Stimulated activated CD8-positive, alpha-beta memory T cell treated with anti-CD3 and anti-CD28 coated beads, Interleukin-15, amount 100 ng/mL, for 24 hours (primary cell): ENCODE results near the gene COMMD7.
"Not testable (repeated sequence)": the region's sequence is repeated elsewhere in the genome, so short reads cannot be mapped to it uniquely, and the experiment has no call there.

Experiments
- DNase-seq: peaks from one replicate; pipeline ENCODE4 v3.0.0-alpha.2; 2020; ENCODE audit warnings: low read depth

Gene COMMD7

DNA sequence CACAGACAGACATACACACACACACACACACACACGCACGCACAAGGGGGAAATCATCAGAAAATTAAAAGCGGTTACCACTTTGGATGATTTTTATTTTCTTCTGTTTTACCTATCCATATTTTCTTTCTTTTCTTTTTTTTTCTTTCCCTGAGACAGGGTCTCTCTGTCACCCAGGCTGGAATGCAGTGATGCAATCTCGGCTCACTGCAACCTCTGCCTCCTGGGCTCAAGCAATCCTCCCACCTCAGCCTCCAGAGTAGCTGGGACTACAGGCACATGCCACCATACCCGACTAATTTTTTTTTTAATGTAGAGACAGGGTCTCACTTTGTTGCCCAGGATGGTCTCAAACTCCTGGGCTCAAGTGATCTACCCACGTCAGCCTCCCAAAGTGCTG is 14.8 kb downstream of the COMMD7 start:
- DNase-seq: not testable (repeated sequence)

DNA sequence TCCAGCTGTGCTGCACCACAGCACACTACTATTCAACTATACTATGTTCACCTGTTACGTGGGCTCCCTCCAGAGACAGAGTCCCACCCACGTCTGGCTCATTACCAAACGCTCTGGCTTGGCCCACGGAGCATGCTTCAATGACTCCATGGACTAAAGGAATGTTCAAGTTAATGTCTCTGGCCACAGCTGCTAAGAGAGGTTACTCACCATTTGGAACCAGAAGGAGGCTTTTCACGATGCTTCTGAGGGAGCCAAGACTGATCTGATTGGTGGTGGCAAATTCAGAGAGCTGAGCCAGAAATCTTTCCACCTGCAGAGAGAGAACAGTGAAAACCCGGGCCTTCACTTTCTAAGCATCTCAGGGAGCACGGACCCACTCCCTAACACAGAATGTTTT is 15.6 kb downstream of the COMMD7 start:
- no peak for DNase-seq

DNA sequence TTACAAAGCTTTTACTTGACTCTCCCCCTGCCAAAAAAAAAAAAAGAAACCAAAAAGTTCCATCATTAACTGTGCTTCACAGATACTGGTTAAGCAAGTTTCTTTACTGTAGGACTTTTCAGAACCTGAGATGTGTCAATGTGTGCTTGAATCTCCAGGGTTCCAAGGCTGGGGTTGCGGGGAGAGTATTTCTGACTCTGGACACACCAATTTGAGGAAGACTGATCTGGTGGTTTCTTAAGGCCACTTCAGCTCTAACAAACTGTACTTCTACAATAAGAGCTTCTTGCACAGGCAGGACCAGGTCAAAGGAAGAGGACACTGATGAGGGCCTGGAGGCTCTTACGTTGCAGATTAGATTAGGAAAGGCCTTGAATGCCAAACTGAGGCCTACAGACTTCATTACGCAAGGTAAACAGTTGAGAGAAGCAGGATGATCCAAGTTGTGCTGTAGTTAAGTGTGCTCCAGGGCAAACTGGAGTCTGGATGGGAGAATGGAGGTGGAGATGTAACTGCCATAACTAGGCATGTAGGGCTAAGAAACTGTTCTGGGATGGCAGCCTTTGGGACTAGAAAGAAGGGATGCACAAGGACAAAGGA is 24.4 kb downstream of the COMMD7 start:
- DNase-seq: no peak

DNA sequence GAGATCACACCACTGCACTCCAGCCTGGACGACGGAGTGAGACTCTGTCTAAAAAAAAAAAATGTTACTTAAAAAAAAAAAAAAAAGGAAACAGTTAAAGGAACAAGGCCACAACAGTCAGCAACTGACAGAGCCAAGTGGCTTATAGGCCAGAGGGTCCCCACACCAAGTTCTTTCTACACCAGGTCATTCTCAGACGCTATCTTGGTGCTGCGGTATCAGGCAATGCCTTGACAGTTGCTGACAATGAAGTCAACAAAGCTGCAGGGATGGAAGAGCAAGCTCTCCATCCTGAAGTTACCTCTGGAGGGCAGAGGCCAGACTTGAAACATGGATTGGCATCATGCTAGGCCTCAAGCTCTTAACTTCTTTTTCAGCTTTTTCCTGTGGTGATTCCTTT is 31.9 kb downstream of the COMMD7 start:
- no peak for DNase-seq

DNA sequence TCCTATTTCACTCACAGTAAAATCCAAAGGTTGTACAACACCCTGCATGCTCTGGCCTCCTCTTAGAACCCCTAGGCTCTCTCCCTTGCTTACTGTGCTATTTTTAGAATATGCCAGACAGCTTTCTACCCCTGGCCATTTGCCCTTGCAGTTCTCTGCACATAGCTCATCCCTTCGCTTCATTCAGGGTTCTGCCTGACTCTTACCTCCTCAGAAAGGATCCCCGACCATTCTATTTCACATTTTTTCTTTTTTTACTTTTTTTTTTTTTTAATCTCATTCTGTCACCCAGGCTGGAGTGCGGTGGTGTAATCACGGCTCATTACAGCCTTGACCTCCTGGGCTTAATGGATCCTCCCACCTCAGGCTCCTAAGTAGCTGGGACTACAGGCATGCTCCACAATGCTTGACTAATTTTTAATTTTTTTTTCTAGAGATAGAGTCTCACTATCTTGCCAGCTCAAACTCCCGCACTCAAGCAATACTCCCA is 33.6 kb downstream of the COMMD7 start:
- no peak for DNase-seq

DNA sequence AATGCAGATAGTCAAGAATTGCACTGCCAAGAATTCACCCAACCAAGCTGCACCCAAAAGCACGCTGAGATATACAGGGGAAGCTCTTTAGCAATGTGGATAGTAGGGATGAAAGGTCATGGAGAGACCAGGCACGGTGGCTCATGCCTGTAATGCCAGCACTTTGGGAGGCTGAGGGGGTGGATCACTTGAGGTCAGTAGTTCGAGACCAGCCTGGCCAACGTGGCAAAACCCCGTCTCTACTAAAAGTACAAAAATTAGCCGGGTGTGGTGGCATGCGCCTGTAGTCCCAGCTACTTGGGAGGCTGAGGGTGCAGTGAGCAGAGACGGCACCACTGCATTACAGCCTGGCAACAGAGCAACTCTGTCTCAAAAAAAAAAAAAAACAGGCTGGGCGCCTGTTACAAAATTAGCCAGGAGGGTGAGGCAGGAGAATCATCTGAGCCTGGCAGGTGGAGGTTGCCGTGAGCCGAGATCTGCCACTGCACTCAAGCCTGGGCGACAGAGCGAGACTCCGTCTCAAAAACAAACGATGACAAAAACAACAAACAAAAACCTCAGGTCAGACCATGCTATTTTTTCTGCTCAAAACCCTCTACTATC is 34.1 kb downstream of the COMMD7 start:
- not testable (repeated sequence) for DNase-seq

DNA sequence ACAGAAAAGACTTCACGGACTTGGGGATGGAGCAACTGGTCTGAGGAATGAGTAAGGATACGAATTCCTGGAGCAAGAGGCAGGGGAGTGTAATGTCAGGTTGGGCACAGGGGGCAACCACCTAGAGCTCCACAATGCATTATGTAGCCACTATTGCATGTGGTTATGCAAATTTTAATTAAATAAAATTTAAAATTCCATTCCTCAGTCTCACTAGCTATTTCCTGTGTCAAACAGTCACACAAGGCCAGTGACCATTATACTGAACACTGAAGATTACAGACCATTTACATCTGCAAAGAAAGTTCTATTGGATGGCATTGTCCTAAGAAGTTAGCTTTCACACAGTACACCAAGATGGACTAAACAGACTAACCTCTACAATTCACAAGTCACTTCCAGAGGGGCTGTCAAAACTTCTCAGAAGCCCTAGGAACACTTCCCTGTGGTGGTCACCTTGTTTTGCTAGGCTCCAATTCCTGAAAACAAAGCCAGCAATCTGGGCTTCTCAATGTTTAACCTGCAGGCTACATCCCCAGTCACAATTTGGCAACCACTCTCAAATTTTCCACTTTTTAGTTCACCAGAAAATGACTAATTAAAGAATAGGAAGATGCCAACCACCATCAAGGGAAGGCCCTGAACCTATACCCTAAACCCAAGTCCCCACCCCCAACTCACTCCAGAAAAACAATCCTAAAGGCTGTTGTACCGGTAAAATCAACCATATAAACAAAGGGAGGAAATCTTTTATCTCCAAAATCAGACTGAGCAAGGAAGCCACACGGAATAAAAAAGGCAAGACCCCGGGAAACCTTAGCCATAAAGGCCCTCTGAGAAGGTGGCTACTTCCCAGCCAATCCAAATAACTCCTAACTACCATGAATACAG is 35.3 kb downstream of the COMMD7 start:
- DNase-seq: no peak

DNA sequence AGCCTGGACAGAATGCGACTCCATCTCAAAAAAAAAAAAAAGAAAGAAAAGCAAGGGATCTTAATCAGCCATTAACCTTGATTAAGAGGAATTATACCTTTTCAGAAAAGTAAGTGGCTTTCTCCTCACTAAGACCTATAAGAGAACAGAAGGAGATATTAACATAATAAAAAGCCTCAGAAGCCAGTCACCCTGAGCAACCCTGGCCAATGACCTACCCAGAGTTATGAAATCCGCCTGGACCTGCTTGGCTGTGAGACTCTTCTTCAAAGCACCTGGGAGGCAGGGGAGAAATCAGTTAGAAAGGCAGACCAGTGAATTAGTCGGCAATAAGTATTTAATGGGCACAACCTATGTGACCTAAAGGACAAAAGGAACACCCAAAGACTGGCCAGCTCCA is 36.8 kb downstream of the COMMD7 start:
- no peak for DNase-seq

DNA sequence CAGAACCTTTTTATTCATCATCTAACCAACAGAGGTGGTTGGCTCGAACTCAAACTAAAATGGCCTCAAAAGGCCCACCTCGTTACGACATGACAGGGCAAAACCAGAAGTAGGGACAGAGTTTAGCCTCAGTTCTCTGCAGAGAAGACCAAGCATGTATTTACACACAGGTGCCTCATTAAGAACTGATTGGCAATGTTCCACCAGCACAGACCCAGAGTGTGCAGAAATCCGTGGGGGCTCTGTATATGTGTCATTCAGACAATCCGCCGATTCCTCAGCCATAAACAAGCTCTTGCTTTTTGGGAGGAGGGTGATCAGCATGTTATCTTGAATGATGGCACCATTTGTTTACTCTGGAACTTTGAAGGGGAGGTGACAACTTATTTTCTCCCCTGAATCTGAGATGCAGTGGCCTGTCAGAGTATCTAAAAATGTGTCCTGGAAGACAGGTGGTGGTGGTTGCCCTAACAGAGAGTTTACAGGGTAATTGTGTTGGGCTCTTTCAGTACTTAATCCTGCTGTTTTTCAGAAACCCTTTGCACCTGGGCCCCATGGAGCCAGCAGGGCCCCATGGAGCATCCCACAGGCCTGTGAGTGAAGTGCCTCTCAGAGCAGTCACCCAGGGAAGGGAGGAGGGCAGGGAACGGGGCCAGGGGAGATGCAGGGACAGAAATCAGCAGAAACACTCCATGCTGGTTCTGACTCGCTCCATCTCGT is 40.4 kb downstream of the COMMD7 start:
- no peak for DNase-seq

DNA sequence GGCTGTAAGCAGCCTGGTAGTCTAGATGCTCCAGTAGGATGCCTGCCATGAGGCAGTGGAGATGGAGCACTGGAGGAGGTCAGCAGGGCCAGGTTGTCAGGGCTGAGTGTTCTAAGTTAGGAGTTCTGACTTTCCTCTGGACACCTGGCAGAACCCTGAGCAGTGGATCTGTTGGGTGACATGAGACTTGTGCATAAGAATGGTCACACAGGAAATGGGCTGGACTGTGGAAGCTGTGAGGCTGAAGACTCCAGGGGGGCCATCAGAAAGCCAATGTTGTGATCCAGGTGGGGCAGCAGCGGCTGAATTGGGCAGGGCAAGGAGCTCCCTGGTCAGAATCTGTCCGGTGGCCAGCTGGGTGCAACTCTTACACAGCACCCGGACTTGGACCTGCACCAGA is 45.7 kb downstream of the COMMD7 start:
- no peak for DNase-seq

DNA sequence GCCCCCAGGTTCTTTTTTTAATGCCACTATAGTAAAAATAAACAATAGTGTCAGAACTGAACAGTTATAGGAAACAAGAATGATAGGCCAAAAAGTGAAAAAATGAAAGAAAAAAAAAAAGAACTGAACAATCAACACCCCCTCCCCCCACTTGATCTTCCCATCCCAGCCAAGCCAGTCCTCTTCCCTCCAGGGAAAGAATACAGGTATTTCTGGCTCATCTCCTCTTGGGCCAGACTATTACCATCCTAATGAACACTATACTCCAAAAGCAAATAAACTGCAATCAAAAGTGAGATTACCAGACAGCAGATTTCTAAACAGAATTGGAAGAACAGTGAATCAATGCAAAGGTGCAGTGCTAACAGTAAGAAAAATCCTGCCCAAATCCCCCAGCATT is 48.2 kb downstream of the COMMD7 start:
- DNase-seq: no peak

DNA sequence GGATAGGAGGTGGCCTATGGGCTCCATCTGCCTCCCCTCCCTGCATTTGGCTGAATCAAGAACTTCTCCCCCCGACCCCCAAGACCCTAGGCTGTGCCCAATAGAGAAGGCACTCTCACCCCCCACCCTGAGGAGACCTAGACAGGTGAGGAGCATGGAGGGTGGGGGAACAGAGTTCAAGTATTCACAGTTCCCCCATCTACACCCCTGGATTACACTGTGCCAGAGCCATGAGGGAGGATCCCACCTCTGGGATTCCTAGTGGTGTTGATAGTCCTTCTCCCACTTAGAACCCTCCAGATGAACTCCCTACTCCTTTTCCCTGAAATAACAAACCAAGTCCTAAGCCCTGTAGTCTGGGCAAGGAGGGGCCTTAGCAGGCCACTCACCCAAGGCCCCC is 54.3 kb downstream of the COMMD7 start:
- not testable (repeated sequence) for DNase-seq

DNA sequence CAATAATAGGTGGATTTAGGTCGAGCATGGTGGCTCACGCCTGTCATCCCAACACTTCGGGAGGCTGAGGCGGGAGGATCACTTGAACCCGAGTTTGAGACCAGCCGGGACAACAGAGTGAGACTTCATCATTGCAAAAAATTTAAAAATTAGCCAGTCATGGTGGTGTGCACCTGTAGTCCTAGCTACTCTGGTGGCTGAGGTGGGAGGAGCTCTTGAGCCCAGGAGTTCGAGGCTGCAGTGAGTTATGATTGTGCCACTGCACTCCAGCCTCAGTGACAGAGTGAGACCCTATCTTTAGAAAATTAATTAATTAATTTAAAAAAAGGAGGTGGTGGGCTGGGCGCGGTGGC is 56.1 kb downstream of the COMMD7 start:
- DNase-seq: no peak

DNA sequence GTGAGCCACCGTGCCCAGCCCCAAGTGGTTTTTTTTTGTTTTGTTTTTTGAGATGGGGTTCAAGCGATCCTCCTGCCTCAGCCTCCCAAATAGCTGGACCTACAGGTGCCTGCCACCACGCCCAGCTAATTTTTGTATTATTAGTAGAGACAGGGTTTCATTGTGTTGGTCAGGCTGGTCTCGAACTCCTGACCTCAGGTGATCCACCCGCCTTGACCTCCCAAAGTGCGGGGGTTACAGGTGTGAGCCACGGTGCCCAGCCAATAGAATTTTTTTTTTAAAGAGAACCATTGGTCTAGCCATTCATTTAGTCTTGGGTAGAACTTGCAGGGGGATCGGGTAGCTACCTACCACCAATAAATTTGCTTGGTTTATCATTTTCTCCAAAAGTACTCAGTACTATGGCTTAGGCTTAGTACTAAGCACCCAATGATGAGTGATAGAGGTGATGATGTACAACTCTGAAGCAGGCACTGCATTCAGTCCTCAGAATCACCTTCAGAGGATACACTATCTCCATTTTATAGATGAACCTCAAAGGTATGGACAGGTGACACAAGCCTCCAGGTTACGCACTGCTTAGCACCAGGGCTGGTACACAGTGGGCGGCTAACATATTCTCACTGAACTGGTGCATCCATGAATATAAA is 56.6 kb downstream of the COMMD7 start:
- DNase-seq: no peak

DNA sequence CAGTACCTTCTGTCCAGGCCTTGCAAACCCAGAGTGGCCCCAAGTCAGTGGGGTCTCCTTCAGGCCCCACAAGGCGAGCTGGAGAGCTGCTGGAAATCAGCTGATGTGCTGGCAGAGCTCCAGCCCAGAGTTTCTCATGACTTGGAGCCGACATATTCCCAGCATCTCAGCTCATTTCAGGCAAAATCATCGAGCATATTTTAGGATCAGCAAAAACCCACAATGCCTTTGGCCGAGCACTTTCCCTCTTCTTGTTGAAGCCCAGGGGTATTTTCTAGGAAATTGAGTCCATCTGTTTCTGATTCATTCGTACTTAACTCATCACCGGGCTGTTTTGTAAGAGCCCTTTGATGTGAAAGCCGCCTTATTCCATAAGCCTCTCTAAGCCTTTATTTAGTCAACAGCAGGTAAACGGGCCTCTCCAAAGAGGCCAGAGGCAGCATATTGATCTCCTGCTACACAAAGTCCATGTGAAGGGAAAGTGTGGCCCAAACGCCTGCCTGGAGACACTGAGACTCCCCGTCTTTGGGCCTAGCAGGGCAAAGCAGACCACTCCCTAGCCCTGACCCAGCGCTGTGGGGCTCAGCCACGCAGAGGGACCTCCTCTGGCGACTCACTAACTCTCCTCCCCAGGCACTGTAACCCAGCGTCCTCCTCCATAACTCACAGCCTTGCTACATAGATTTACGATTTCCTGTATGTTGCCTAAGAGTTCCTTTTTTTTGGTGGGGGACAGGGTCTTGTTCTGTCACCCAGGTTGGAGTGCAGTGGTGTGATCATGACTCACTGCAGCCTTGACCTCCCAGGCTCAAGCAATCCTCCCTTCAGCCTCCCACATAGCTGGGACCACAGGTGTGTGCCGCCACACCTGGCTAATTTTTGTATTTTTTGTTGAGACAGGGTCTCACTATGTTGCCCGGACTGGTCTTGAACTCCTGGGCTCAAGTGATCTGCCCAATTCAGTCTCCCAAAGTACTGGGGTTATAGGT is 57.4 kb downstream of the COMMD7 start:
- no peak for DNase-seq

DNA sequence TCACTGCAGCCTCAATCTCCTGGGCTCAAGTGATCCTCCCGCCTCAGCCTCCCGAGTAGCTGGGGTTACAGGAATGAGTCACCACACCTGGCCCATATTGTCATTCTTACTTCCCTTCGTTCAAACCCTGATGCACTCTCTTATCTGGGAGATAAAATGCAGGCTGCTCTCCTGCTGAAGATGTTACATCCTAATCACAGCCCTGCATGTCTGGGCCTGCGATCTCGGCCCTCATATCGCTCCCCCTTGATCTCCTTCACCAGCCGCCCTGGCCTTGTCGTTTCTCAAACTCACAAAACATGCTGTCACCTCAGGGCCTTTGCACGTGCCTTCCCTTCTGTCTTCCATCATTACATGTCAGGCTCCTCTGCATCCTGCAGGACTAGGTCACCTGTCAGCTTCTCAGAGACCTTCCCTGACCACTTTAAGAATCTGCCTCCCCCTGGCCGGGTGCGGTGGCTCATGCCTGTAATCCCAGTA is 60.7 kb downstream of the COMMD7 start:
- no peak for DNase-seq

DNA sequence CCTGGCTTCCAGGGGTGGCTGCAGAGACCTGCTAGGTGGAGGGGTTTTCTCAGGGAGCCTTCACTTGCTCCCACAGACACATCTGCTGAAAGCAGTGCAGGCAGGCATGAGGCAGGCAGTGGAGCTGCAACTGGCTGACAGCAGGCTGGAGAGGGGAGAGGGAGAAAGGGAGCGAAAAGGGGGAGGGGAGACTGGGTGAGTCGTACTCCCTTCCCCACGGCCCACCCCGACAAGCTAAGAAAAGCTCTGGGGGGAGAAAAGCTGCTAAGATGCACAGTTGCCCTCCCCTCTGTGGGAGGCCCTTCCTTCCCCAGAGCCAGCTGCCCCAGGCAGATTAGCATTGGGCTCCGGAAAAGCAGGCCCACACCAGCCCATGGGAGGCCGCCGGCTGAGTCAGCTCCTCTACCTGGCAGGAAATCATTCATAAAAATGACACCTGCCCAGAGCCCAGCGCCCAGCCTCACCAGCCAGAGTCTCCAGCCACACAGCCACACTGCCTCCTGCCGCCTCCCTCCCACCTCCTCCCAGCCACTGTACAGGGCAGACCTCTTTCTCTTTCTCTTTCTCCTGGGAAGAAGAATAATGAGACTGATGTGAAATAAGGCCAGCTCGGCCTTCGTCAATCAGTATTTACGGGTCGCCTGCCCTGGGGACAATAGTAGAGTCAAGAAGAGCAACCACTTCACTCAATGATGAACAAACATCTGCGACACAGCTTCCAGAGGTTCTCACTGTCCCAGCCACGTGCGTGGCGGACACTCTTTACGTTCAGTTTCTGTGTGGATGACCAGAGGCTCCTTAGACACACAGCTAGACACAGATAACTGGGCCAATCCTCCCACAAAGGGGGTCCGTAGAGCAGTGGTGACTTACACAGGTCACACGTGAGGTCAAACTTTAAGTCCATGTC is 61.8 kb downstream of the COMMD7 start:
- no peak for DNase-seq

DNA sequence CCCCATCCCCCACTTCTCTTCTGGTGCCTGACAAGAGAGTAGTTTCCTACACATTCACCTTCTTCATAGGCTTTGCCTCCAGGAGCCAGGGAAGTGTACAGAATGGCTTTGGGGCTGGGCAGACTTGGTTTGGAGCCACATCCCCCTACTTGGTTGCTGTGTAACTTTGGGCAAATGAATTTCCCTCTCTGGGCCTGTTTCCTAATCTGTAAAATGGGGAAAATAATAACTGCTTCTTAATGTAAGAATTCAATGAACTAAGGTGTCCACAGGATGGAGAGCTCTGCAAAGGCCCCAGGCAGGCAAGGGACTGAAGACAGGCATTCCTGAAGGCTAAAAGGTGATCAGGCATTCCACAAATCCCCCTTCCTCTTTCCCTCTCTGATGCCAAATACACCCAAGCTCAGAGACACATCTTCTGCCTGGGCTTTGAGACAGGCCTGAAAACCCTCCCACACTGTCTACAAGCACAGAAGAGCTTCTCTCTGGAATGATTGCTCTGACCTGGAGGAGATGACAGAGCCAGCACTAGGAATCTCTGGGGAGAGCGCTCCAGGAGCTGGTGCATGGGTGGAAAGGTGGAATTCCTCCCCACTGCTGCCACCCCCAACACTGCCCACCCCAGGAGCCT is 62.6 kb downstream of the COMMD7 start:
- DNase-seq: no peak

DNA sequence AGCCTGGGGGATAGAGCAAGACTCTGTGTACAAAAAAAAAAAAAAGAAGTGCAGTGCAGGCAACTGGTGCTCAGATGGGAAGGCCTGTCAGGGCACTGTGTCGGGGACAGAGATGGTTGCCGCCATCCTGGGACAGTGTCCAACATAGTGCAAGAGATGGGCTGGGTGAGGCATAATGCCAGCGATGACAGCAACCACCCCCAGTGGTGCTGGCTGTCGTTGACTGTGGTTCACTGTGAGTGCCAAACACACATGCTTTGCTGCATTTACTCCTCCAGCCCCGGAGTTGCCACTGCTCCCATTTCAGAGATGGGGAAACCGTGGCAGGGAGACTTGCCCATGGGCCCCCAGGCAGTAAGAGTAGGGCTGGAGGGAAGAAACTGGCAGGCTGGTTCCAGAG is 64.3 kb downstream of the COMMD7 start:
- DNase-seq: no peak
